Endothelial cell of umbilical vein (primary cell): ENCODE measurements around the gene CIP2A. TPM values are rescaled to one million over a fixed set of nuclear protein-coding genes. Genes with fewer than 3 reads are reported as not detected.
A peak's percentile ranks its signal among the peaks of the same experiment; 100 is the strongest.

Experiments
- BruUV-seq: library from RNA; stranded (reverse); fragments of 400-500 nt; replicated peaks from 2 replicates; lab custom pipeline; 2021; lab: Mats Ljungman, UMichigan
- CTCF ChIA-PET: fragments of 300-600, 350-600 bp; sonication (Branson Sonifier 250); formaldehyde crosslinking; loops from one replicate; lab custom pipeline; 2021; ENCODE audit warnings: antibody characterized with exemption, inconsistent platforms; lab: Charles Lee
- POLR2A ChIA-PET: fragments of 300-600, 350-600 bp; sonication (Branson Sonifier 250); formaldehyde crosslinking; loops from one replicate; lab custom pipeline; 2021; ENCODE audit warnings: antibody characterized with exemption, inconsistent platforms; lab: Charles Lee
- DNase-seq: peaks from one replicate; pipeline ENCODE4 v3.0.0-alpha.2; 2011; ENCODE audit warnings: low read depth, low spot score
- FAIRE-seq: peaks from 2 replicates; lab custom pipeline; 2011; peaks lifted over from hg19 to GRCh38; lab: Jason Lieb, UNC
- H2AFZ ChIP-seq: 2 replicates; pipeline ENCODE4 v1.6.0; 2012; ENCODE audit warnings: low read depth, low read length, control low read depth, inconsistent platforms
- H3K27ac ChIP-seq: 2 replicates; pipeline ENCODE4 v1.5.1; 2011; ENCODE audit warnings: low read depth, mild to moderate bottlenecking, control low read depth, low read length, moderate library complexity; ENCODE audit not compliant: insufficient read depth
- H3K27me3 ChIP-seq, 2 experiments: 2 replicates each; pipeline versions ENCODE4 v1.6.0 to v1.6.1; 2011; ENCODE audit warnings: low read length in 2 of 2, mixed read lengths in 1 of 2; ENCODE audit not compliant: control insufficient read depth in 2 of 2, insufficient read depth in 2 of 2
- H3K36me3 ChIP-seq, 2 experiments: 2 replicates in 1 of 2; 3 replicates in 1 of 2; pipeline ENCODE4 v1.5.1; 2011; ENCODE audit warnings: low read length in 2 of 2, mild to moderate bottlenecking in 1 of 2, moderate library complexity in 1 of 2; ENCODE audit not compliant: control insufficient read depth in 2 of 2, insufficient read depth in 2 of 2; ENCODE audit errors: extremely low read depth in 1 of 2
- H3K4me1 ChIP-seq: 3 replicates; pipeline ENCODE4 v1.5.1; 2011; ENCODE audit warnings: mild to moderate bottlenecking, low read length; ENCODE audit not compliant: control insufficient read depth, insufficient read depth; ENCODE audit errors: extremely low read depth
- H3K4me2 ChIP-seq: 2 replicates; pipeline ENCODE4 v1.6.1; 2011; ENCODE audit warnings: low read length, control low read depth, mixed read lengths; ENCODE audit not compliant: insufficient read depth
- H3K4me3 ChIP-seq, 3 experiments: fragments of 200-600 bp in 1 of 3; sonication (generic), shearing (Covaris generic) in 1 of 3; replicated peaks in 1 of 3; 2 replicates each; pipeline ENCODE4 v1.5.1; 2011 to 2016; ENCODE audit warnings: control low read depth in 3 of 3, low read length in 3 of 3, mild to moderate bottlenecking in 2 of 3, inconsistent platforms in 1 of 3, low read depth in 1 of 3, moderate library complexity in 1 of 3; ENCODE audit not compliant: insufficient read depth in 1 of 3
- H3K79me2 ChIP-seq: 2 replicates; pipeline ENCODE4 v1.6.0; 2012; ENCODE audit warnings: low read length, inconsistent platforms; ENCODE audit not compliant: control insufficient read depth, insufficient read depth
- H3K9ac ChIP-seq: replicated peaks from 2 replicates; pipeline ENCODE3; 2011; ENCODE audit warnings: low read length, control low read depth; ENCODE audit not compliant: insufficient read depth; ENCODE audit errors: extremely low read depth
- H3K9me1 ChIP-seq: replicated peaks from 3 replicates; pipeline ENCODE4 v1.6.0; 2011; ENCODE audit warnings: mild to moderate bottlenecking, low read length; ENCODE audit not compliant: control insufficient read depth, insufficient read depth; ENCODE audit errors: extremely low read depth
- H3K9me3 ChIP-seq: replicated peaks from 2 replicates; pipeline ENCODE4 v1.5.1; 2012; ENCODE audit warnings: low read length, inconsistent platforms; ENCODE audit not compliant: control insufficient read depth, insufficient read depth
- H4K20me1 ChIP-seq: replicated peaks from 2 replicates; pipeline ENCODE3; 2011; ENCODE audit warnings: mild to moderate bottlenecking, low read length; ENCODE audit not compliant: control insufficient read depth, insufficient read depth; ENCODE audit errors: extremely low read depth
- CTCF ChIP-seq, 2 donors: IDR thresholded peaks; 1 replicate in 1 of 2; 2 replicates in 1 of 2; pipeline ENCODE4 v1.5.1; 2011; ENCODE audit warnings: low read length in 2 of 2, mild to moderate bottlenecking in 2 of 2, moderate library complexity in 2 of 2, control low read depth in 1 of 2, inconsistent platforms in 1 of 2, low read depth in 1 of 2; ENCODE audit not compliant: insufficient read depth in 1 of 2; ENCODE audit errors: extremely low read depth in 1 of 2
- EZH2 ChIP-seq: IDR thresholded peaks from 2 replicates; pipeline ENCODE4 v1.6.1; 2012; ENCODE audit warnings: borderline replicate concordance, low read depth, mild to moderate bottlenecking, moderate library complexity, low read length, inconsistent platforms; ENCODE audit not compliant: severe bottlenecking
- FOS ChIP-seq: IDR thresholded peaks from 2 replicates; pipeline ENCODE4 v1.6.1; 2011; ENCODE audit warnings: mild to moderate bottlenecking, low read length, moderate library complexity, borderline replicate concordance; ENCODE audit not compliant: insufficient read depth
- GATA2 ChIP-seq: IDR thresholded peaks from 2 replicates; pipeline ENCODE4 v1.7.0; 2011; ENCODE audit warnings: low read depth, mild to moderate bottlenecking, moderate library complexity, mixed read lengths, low read length; ENCODE audit not compliant: insufficient read length, insufficient read depth
- MAX ChIP-seq: IDR thresholded peaks from 2 replicates; pipeline ENCODE4 v1.6.1; 2011; ENCODE audit not compliant: insufficient read depth, insufficient read length
- MYC ChIP-seq: IDR thresholded peaks from one replicate; pipeline ENCODE4 v1.6.1; 2011; ENCODE audit warnings: mild to moderate bottlenecking, low read depth, low read length
- POLR2A ChIP-seq: IDR thresholded peaks from 2 replicates; pipeline ENCODE4 v1.6.1; 2012; ENCODE audit warnings: low read depth, mild to moderate bottlenecking, control low read depth, low read length
- POLR2AphosphoS5 ChIP-seq: IDR thresholded peaks from 2 replicates; pipeline ENCODE4 v1.6.1; 2012; ENCODE audit warnings: low read depth, mild to moderate bottlenecking, control low read depth, low read length, moderate library complexity; ENCODE audit not compliant: insufficient read depth
- dilution Hi-C: fragments of 300-500 bp; cut with MboI; formaldehyde crosslinking; loops from one replicate; pipeline ENCODE4 v1.15.0; 2019; ENCODE audit warnings: low sequenced_read_pairs; ENCODE audit not compliant: extremely low pct_ligation_motif_present
- intact Hi-C: fragments of 100-400 bp; cut with micrococcal nuclease; formaldehyde crosslinking; loops from one replicate; pipeline ENCODE4 v1.10.0; 2022
- polyA plus RNA-seq, 4 experiments: library from polyadenylated mRNA; depleted of rRNA in 3 of 4; stranded (reverse) in 3 of 4; unstranded in 1 of 4; fragments of >200 nt; gene quantifications; 2 replicates each; pipeline versions ENCODE4 v1.2.1 to v1.2.3, GENCODE V29; 2011 to 2012; ENCODE audit warnings: missing spikeins in 1 of 4
- total RNA-seq: library from RNA; stranded (reverse); gene quantifications from 2 replicates; pipeline ENCODE4 v1.2.3, GENCODE V29; 2021

Gene CIP2A
- total and polyA plus RNA-seq, 2 donors (not counting 3 experiments of a cell fraction or from before 2014, with no cell fraction given), result 9.4 to 33.7 TPM

- peak overlapping the region; percentile 95 for H3K4me2 ChIP-seq
- peak overlapping the region; percentile 89 for H3K9ac ChIP-seq
- H2AFZ ChIP-seq, result peak overlapping the region; percentile 76
- TF ChIP-seq GATA2 (no peak), EZH2 (no peak), FOS (peak; percentile 0), CTCF (IDR thresholded peaks at IDR 0.05; ENCODE audit: extremely low read depth in 1 of 2, insufficient read depth in 1 of 2, low read depth in 1 of 2, low read length in 2 of 2) (no peak), POLR2A (no peak), POLR2AphosphoS5 (no peak), MAX (no peak), MYC (no peak)
- DNase-seq (no peak), FAIRE-seq (no peak)
- peak overlapping the region; percentile 87 for H3K27ac ChIP-seq
- no peaks in the 10 kb centered on the region for H3K27me3 ChIP-seq
- dilution Hi-C loops, result no loop called here
- ChIA-PET POLR2A (interaction anchor here (0.9 to 1.1 kb wide), 2 partner anchors 11 to 13 kb away, joined by 3 to 6 read pairs; no protein-coding TSS in a partner anchor), CTCF (interaction anchor here (0.9 to 1.9 kb wide), 6 partner anchors 11 to 546 kb away, joined by 3 to 6 read pairs (median 3); no protein-coding TSS in a partner anchor)
- peaks cover 44% of the 10 kb centered on the region for H3K79me2 ChIP-seq
- H3K9me3 ChIP-seq, result no peaks in the 10 kb centered on the region
- H3K4me3 ChIP-seq, result peak overlapping the region; percentile 72 to 86 (median 75)
- H3K4me1 ChIP-seq, result peaks cover 18% of the 10 kb centered on the region
- BruUV-seq, result no TSS peak
- no peaks in the 10 kb centered on the region for H3K36me3 ChIP-seq
- intact Hi-C loops, result loop anchor here (1.0 to 2.0 kb wide), 3 partner anchors 27 to 368 kb away; partner anchors contain the start of gene IFT57
- H4K20me1 ChIP-seq, result no peaks in the 10 kb centered on the region
- H3K9me1 ChIP-seq, result no peaks in the 10 kb centered on the region
Measured at GRCh38 chr3:108589998-108590323, 723 bp upstream of the CIP2A start.
